ENCODE data around the gene FAT1.

DNA sequence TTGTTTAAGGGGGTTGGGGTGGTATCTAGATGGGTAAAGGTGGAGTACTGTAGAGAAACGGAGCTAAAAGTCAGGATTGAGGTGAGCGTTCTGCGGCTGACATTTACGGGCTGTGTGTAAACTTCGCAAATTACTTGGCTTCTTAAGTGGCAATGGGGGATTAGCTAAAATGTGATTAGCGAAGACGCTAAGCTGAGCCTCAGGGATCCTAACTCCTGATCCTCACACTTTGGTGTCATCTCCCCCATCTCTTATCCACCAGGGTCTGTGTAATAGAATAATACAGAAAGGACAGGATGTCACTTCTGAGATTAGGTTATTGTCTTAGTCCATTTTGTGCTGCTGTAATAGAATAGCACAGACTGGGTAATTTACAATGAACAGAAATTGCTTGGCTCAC, 10.6 kb upstream of the FAT1 start:
- TF ChIP-seq POLR2AphosphoS5 (IDR thresholded peaks at IDR 0.05; ENCODE audit: insufficient read depth, low read depth, low read length): no peak
- no peak for TF ChIP-seq EZH2 (IDR thresholded peaks at IDR 0.05; ENCODE audit: borderline replicate concordance, low read depth, low read length, severe bottlenecking)
- TF ChIP-seq, protein P1, sequence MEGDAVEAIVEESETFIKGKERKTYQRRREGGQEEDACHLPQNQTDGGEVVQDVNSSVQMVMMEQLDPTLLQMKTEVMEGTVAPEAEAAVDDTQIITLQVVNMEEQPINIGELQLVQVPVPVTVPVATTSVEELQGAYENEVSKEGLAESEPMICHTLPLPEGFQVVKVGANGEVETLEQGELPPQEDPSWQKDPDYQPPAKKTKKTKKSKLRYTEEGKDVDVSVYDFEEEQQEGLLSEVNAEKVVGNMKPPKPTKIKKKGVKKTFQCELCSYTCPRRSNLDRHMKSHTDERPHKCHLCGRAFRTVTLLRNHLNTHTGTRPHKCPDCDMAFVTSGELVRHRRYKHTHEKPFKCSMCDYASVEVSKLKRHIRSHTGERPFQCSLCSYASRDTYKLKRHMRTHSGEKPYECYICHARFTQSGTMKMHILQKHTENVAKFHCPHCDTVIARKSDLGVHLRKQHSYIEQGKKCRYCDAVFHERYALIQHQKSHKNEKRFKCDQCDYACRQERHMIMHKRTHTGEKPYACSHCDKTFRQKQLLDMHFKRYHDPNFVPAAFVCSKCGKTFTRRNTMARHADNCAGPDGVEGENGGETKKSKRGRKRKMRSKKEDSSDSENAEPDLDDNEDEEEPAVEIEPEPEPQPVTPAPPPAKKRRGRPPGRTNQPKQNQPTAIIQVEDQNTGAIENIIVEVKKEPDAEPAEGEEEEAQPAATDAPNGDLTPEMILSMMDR (IDR thresholded peaks at IDR 0.05; ENCODE audit: extremely low read depth in 1 of 2, insufficient read depth in 1 of 2, low read depth in 1 of 2, low read length in 2 of 2): no peak
- no peak for TF ChIP-seq POLR2A (IDR thresholded peaks at IDR 0.05; ENCODE audit: low read depth, low read length)
- no peak for TF ChIP-seq FOS (IDR thresholded peaks at IDR 0.05; ENCODE audit: borderline replicate concordance, insufficient read depth, low read length)
- TF ChIP-seq GATA2 (IDR thresholded peaks at IDR 0.05; ENCODE audit: insufficient read depth, insufficient read length, low read depth, low read length): no peak
- no peak for TF ChIP-seq JUN (IDR thresholded peaks at IDR 0.05; ENCODE audit: borderline replicate concordance, insufficient read depth, insufficient read length, low read depth)
- TF ChIP-seq, protein P2, sequence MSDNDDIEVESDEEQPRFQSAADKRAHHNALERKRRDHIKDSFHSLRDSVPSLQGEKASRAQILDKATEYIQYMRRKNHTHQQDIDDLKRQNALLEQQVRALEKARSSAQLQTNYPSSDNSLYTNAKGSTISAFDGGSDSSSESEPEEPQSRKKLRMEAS (IDR thresholded peaks at IDR 0.05; ENCODE audit: insufficient read depth, insufficient read length): no peak
- TF ChIP-seq MYC (IDR thresholded peaks at IDR 0.05; ENCODE audit: low read depth, low read length): no peak
